Loucy (cell line): Measurements from ENCODE around the gene SUN1.

Experiments
- CTCF ChIP-seq: fragments of 200-600 bp; sonication (generic); conservative IDR thresholded peaks from 2 replicates; pipeline ENCODE4 v1.5.1; 2014; ENCODE audit warnings: mild to moderate bottlenecking, antibody characterized with exemption, low read length
- EZH2phosphoT487 ChIP-seq: fragments of 200-600 bp; IDR thresholded peaks from 2 replicates; pipeline ENCODE4 v1.6.1; 2018; ENCODE audit warnings: antibody characterized with exemption, mild to moderate bottlenecking, moderate library complexity, borderline replicate concordance

DNA sequence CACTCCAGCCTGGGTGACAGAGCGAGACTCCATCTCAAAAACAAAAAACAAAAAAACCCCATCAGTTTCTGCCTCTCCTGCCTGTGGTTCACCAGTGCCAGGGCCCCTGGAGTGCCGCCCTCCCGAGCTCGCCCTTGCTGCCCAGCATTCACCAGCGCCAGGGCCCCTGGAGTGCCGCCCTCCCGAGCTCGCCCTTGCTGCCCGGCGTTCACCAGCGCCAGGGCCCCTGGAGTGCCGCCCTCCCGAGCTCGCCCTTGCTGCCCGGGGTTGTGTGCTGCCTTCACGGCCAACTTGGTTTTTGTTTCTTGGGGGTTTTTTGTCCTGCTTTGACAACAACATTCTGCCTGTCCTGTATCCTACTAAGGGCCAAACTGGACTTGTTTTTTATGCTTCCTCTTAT lies 30.8 kb downstream of the SUN1 start:
- TF ChIP-seq CTCF (no peak), EZH2phosphoT487 (no peak)
